CD14-positive monocyte (primary cell): ENCODE measurements around the gene ARMC5. TPM values are rescaled to one million over a fixed set of nuclear protein-coding genes. Genes with fewer than 3 reads are reported as not detected.

Source experiments
- DNase-seq, 3 donors: peaks; one replicate each; pipeline ENCODE4 v3.0.0-alpha.2; 2011 to 2022
- H2AFZ ChIP-seq: 2 replicates; pipeline ENCODE4 v1.6.0; 2012; ENCODE audit warnings: mild to moderate bottlenecking, low read depth, low read length, inconsistent platforms; ENCODE audit not compliant: insufficient read depth, poor library complexity, severe bottlenecking
- H3K27ac ChIP-seq, 2 donors: 1 replicate in 1 of 2; 2 replicates in 1 of 2; pipeline ENCODE4 v1.5.1; 2012 to 2013; ENCODE audit warnings: low read length in 2 of 2, control low read depth in 1 of 2, inconsistent platforms in 1 of 2, low read depth in 1 of 2, mild to moderate bottlenecking in 1 of 2
- H3K27me3 ChIP-seq, 2 donors: one replicate each; pipeline versions ENCODE4 v1.6.0 to v1.6.1; 2011 to 2013; ENCODE audit warnings: low read length in 2 of 2; ENCODE audit not compliant: control insufficient read depth in 2 of 2, insufficient read depth in 2 of 2
- H3K36me3 ChIP-seq, 2 donors: replicated peaks in 1 of 2; 1 replicate in 1 of 2; 2 replicates in 1 of 2; pipeline versions ENCODE4 v1.5.1 to v1.6.1; 2012 to 2013; ENCODE audit warnings: low read length in 2 of 2, control low read depth in 1 of 2, inconsistent platforms in 1 of 2, mild to moderate bottlenecking in 1 of 2; ENCODE audit not compliant: insufficient read depth in 2 of 2, control insufficient read depth in 1 of 2
- H3K4me1 ChIP-seq, 2 donors: 1 replicate in 1 of 2; 2 replicates in 1 of 2; pipeline versions ENCODE4 v1.5.1 to v1.6.1; 2012 to 2013; ENCODE audit warnings: low read length in 2 of 2, control low read depth in 1 of 2, inconsistent platforms in 1 of 2, mild to moderate bottlenecking in 1 of 2, moderate library complexity in 1 of 2; ENCODE audit not compliant: insufficient read depth in 2 of 2, control insufficient read depth in 1 of 2
- H3K4me2 ChIP-seq: replicated peaks from 2 replicates; pipeline ENCODE3; 2012; ENCODE audit warnings: low read length, moderate library complexity, mild to moderate bottlenecking; ENCODE audit not compliant: poor library complexity, severe bottlenecking; ENCODE audit errors: extremely low read depth
- H3K4me3 ChIP-seq, 3 experiments: fragments of 200-600 bp in 1 of 3; sonication (generic) in 1 of 3; replicated peaks in 1 of 3; 1 replicate in 2 of 3; 2 replicates in 1 of 3; pipeline ENCODE4 v1.5.1; 2011 to 2013; ENCODE audit warnings: low read length in 3 of 3, mild to moderate bottlenecking in 3 of 3, control low read depth in 2 of 3, low read depth in 2 of 3, inconsistent platforms in 1 of 3, moderate library complexity in 1 of 3
- H3K79me2 ChIP-seq: 2 replicates; pipeline ENCODE4 v1.6.0; 2012; ENCODE audit warnings: mild to moderate bottlenecking, control low read depth, inconsistent platforms, low read length, moderate library complexity; ENCODE audit not compliant: insufficient read depth
- H3K9ac ChIP-seq: 2 replicates; pipeline ENCODE4 v1.6.0; 2017; ENCODE audit warnings: low read length, mild to moderate bottlenecking; ENCODE audit not compliant: insufficient read depth, poor library complexity, severe bottlenecking
- H3K9me3 ChIP-seq, 2 donors: replicated peaks in 1 of 2; 1 replicate in 1 of 2; 2 replicates in 1 of 2; pipeline versions ENCODE4 v1.5.1 to v1.6.1; 2012 to 2013; ENCODE audit warnings: low read length in 2 of 2, control low read depth in 1 of 2; ENCODE audit not compliant: control insufficient read depth in 1 of 2, insufficient read depth in 1 of 2
- H4K20me1 ChIP-seq: 2 replicates; pipeline ENCODE4 v1.6.0; 2012; ENCODE audit warnings: mild to moderate bottlenecking, low read length, control low read depth, moderate library complexity; ENCODE audit not compliant: insufficient read depth
- H3K27ac Mint-ChIP-seq, 7 donors: one replicate each; pipeline ENCODE4 v1.8.0; 2020; ENCODE audit warnings: mild to moderate bottlenecking in 7 of 7, mixed read lengths in 7 of 7, moderate library complexity in 6 of 7, inconsistent platforms in 2 of 7
- H3K27me3 Mint-ChIP-seq, 3 donors: one replicate each; pipeline ENCODE4 v1.8.0; 2021 to 2022; ENCODE audit warnings: low read depth in 3 of 3, mild to moderate bottlenecking in 3 of 3, mixed read lengths in 3 of 3, moderate library complexity in 3 of 3, inconsistent platforms in 1 of 3
- H3K36me3 Mint-ChIP-seq, 2 donors: one replicate each; pipeline ENCODE4 v1.8.0; 2020; ENCODE audit warnings: mixed read lengths in 2 of 2, inconsistent platforms in 1 of 2, mild to moderate bottlenecking in 1 of 2
- H3K4me1 Mint-ChIP-seq: one replicate; pipeline ENCODE4 v1.8.0; 2020; ENCODE audit warnings: mild to moderate bottlenecking, mixed read lengths
- H3K4me3 Mint-ChIP-seq, 2 donors: one replicate each; pipeline ENCODE4 v1.8.0; 2020; ENCODE audit warnings: mild to moderate bottlenecking in 2 of 2, mixed read lengths in 2 of 2, moderate library complexity in 1 of 2
- H3K9me3 Mint-ChIP-seq, 7 donors: one replicate each; pipeline ENCODE4 v1.8.0; 2020 to 2022; ENCODE audit warnings: mixed read lengths in 7 of 7, mild to moderate bottlenecking in 6 of 7, moderate library complexity in 6 of 7, inconsistent platforms in 2 of 7
- CTCF ChIP-seq: fragments of 200-600 bp; IDR thresholded peaks from one replicate; pipeline ENCODE4 v1.8.0; 2022; ENCODE audit warnings: antibody characterized with exemption, mild to moderate bottlenecking
- WGBS: methylation state at CpG from one replicate; pipeline ENCODE4 v1.1.5; 2013; ENCODE audit warnings: missing lambda C conversion rate; ENCODE audit not compliant: insufficient coverage; 5-methylcytosine and 5-hydroxymethylcytosine counted together
- intact Hi-C, 2 donors: fragments of 100-400 bp; cut with micrococcal nuclease; formaldehyde crosslinking; loops; one replicate each; pipeline versions ENCODE4 v1.15.0 to v1.15.1; 2023
- polyA plus RNA-seq, 3 donors: library from polyadenylated mRNA; depleted of rRNA in 1 of 3; unstranded in 2 of 3; stranded (reverse) in 1 of 3; fragments of 300-500 nt in 2 of 3; fragments of >200 nt in 1 of 3; fragmentation: Illumina TruSeq in 2 of 3; gene quantifications; 1 replicate in 2 of 3; 2 replicates in 1 of 3; pipeline ENCODE4 v1.2.3, GENCODE V29; 2012 to 2021

Gene ARMC5
- polyA plus RNA-seq, 3 donors: 2.9 to 9.3 (median 4.2) TPM

- H3K27ac ChIP-seq: no peak overlapping the region
- no peaks in the 10 kb centered on the region for H3K9me3 ChIP-seq
- intact Hi-C loops: no loop called here
- H2AFZ ChIP-seq: peak overlapping the region; percentile 92
- H3K36me3 Mint-ChIP-seq: peaks cover 24 to 28% of the 10 kb centered on the region in 2 donors
- H3K4me3 ChIP-seq: peak overlapping the region; percentile 43 to 87 (median 76)
- H3K9ac ChIP-seq: peak overlapping the region; percentile 62
- H3K27me3 Mint-ChIP-seq: peaks cover 5 to 35% (median 34%) of the 10 kb centered on the region in 3 donors
- peaks cover 0 to 27% of the 10 kb centered on the region in 2 donors for H3K27me3 ChIP-seq
- H3K9me3 Mint-ChIP-seq: peaks cover 0 to 2% (median 0%) of the 10 kb centered on the region in 7 donors
- peak overlapping the region; percentile 96 for H3K4me2 ChIP-seq
- H3K4me1 Mint-ChIP-seq: peaks cover 16% of the 10 kb centered on the region
- no peaks in the 10 kb centered on the region for H4K20me1 ChIP-seq
- H3K27ac Mint-ChIP-seq: no peak overlapping the region
- 1% methylated on average over 56 of the region's 60 CpGs for WGBS
- peaks cover 9 to 26% of the 10 kb centered on the region in 2 donors for H3K36me3 ChIP-seq
- peaks cover 15 to 21% of the 10 kb centered on the region in 2 donors for H3K4me1 ChIP-seq
- H3K4me3 Mint-ChIP-seq: peak overlapping the region; percentile 86 to 91
- no peaks in the 10 kb centered on the region for H3K79me2 ChIP-seq
- TF ChIP-seq CTCF: no peak
- peak; percentile 19 to 28 (median 21) for DNase-seq
Measured at GRCh38 chr16:31487720-31488467, 28.6 kb downstream of the ARMC5 start.

DNA sequence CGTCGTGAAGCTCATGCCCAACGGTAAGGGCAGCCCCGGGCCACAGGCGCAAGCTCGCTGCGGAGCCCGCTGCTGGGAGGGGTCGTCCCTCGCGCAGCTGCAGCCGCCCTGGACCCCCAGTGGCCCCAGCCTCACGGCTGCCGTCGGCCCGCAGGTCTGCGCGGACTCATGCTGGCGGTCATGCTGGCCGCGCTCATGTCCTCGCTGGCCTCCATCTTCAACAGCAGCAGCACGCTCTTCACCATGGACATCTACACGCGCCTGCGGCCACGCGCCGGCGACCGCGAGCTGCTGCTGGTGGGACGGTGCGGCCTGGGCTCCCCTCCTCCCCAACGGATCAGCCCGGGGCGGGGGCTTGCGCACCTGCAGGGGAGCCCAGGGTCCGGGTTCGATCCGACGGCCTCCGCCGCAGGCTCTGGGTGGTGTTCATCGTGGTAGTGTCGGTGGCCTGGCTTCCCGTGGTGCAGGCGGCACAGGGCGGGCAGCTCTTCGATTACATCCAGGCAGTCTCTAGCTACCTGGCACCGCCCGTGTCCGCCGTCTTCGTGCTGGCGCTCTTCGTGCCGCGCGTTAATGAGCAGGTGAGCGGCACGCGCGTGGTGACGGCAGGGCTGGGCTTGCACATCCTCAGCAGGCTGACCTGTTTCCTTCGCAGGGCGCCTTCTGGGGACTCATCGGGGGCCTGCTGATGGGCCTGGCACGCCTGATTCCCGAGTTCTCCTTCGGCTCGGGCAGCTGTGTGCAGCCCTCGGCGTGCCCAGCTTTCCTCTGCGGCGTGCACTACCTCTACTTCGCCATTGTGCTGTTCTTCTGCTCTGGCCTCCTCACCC lies 29.4 kb downstream of the ARMC5 start:
- H3K9ac ChIP-seq: no peak overlapping the region
- Mint-ChIP-seq H3K4me3 (peak overlapping the region; percentile 27 to 91), H3K4me1 (peaks cover 16% of the 10 kb centered on the region), H3K9me3 (peaks cover 0 to 2% (median 0%) of the 10 kb centered on the region in 7 donors), H3K36me3 (peaks cover 32 to 36% of the 10 kb centered on the region in 2 donors), H3K27me3 (peaks cover 2 to 35% (median 33%) of the 10 kb centered on the region in 3 donors), H3K27ac (no peak overlapping the region)
- H3K4me2 ChIP-seq: peak overlapping the region; percentile 96
- H4K20me1 ChIP-seq: no peaks in the 10 kb centered on the region
- peaks cover 0 to 27% of the 10 kb centered on the region in 2 donors for H3K27me3 ChIP-seq
- 66% methylated on average over 68 of the region's 77 CpGs for WGBS
- peak overlapping the region; percentile 92 for H2AFZ ChIP-seq
- no peaks in the 10 kb centered on the region for H3K79me2 ChIP-seq
- peaks cover 15 to 21% of the 10 kb centered on the region in 2 donors for H3K4me1 ChIP-seq
- intact Hi-C loops: no loop called here
- TF ChIP-seq CTCF: no peak
- DNase-seq: no peak
- peak overlapping the region in 1 of 3 experiments; percentile 87 for H3K4me3 ChIP-seq
- no peaks in the 10 kb centered on the region for H3K9me3 ChIP-seq
- peaks cover 17 to 34% of the 10 kb centered on the region in 2 donors for H3K36me3 ChIP-seq
- no peak overlapping the region for H3K27ac ChIP-seq
